ENCODE data around the gene IL17F. TPM values are rescaled to one million over a fixed set of nuclear protein-coding genes. Genes with fewer than 3 reads are reported as not detected.
A peak's percentile ranks its signal among the peaks of the same experiment; 100 is the strongest.
"Not testable (repeated sequence)": the region's sequence is repeated elsewhere in the genome, so short reads cannot be mapped to it uniquely, and the experiment has no call there.

The IL17F gene
- total RNA-seq, 1 donor from 2014 or later: 0.20 TPM

DNA sequence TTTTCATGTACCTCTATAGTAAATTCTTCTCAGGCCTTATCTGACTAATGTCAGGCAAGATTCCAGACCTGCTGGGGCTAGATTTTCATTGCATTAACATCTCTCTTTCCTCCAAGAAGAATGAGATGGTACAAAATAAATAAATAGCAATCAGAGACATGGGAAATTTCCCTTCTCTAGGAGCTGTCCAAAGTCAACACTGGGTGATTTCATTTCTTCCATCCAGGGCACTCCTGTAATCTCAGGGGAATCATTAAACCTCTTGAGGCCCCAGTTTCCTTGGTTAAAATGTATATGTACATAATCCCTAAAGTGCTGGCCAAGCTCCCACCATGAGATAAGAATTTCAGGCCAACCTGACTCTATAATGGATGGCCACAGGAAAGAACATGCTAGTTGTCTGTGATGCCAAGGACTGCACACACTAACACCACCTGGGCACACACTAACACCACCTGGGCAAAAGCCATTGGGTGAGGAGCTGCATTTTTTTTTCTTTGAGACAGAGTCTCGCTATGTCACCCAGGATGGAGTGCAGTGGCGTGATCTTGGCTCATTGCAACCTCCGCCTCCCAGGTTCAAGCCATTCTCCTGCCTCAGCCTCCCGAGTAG lies 912 bp downstream of the IL17F start:
- no peak for ATAC-seq

DNA sequence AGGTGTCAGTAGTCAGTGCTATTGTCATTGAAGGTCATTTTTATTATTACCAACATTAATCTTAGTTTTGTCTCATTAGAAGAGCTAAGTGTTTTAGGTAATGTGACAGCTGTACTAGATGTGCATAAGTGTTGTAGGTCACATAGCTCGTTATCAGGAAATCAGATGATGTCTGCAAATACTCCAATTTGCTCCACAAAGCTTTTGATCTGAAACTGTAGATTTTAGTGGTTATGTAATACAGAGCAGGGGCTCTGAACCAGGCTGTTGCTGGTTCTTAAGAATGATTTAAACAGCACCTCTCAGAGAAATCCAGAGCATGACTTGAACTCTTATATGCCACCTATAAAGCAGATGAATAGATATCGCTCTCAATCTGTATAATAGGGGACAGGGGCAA lies 2.5 kb downstream of the IL17F start:
- no peak for ATAC-seq

DNA sequence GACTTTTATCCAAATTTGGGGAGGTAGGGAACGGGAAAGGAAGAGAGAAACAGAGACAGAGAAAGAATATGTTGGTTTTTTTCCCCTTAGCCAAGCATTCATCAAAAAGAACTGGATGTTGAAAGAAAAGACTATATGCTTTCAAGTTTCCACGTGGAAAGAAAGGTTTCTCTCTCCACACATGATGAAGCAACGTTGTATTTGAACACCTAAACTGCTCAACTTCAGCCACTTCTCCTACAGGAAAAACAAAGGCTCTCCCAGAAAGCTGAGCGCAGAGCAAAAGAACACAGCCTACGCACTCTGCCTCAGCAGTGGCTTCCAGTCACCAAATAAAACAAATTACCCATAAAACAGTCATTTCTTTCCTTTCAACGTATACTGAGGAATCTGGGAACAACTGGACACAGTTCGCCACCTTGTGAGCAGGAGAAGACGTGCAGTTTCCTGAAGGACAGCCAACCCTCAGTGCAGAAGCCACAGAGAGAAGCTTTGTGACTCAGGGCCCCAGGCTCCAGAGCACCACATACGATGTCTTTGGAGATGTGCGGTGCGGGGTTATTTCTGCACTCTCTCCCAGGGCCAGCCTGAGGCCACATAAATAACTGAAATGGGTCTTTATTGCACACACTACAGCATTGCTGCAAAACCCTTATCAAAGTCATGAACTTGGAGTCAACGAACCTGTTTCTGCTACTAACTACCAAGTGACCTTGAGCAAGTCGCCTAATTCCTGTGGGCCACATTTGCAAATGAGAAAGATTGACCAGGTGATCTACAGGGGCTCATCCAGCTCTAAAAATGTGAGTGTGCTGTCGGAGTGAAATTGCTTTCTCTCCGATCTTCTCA lies 10.1 kb downstream of the IL17F start:
- peak; percentile 53 for ATAC-seq

DNA sequence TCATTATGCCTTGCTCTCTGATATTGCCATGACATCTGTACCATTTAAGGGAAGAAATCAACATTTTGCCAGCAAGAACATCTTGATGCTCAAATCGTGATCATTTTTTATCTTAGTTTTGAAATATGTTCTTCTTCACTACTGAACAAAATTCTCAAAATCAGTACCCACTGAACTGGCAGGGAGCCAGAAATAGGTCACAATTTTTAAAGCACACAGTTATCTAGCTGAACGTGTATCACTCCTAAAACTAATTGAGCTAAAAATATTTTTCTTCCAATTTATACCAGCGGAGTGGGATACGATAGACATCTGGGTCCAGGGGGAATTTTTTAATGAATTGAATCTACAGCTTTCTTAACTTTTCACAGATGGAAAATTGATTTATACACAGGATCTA lies 11.3 kb downstream of the IL17F start:
- ATAC-seq: no peak

DNA sequence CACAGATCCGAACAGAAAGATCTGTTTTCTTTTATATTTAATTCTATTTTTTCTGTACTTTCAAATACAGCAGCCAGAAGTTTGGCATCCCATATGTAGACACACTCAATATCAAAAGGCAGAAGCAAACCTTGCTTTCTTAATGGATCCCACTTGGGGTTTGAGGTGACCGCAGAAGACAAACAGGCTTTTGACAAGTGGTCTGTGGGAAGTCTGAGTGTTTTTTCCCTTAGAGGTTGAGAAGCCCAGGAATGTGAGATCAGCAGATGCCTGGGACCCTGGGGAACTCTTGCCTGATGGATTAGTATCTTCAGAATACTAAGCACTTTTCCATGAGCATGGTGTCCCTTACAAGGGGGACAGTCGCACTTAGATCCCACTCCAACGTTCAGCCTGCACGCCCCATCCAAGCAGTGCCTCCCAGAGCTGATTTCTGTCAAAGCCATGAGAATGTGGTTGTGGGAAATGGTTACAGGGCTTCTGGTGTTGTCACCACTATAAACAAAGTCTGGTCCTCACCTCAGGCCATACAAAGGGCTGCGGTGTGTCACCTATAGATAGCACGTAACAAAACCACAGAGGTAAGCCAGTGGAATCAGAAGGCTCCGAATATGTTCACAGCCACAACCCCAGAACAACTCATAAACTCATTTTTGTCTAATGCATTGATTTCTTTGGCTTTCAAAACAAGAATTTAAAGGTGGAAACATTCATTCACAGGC lies 12.7 kb downstream of the IL17F start:
- no peak for ATAC-seq

DNA sequence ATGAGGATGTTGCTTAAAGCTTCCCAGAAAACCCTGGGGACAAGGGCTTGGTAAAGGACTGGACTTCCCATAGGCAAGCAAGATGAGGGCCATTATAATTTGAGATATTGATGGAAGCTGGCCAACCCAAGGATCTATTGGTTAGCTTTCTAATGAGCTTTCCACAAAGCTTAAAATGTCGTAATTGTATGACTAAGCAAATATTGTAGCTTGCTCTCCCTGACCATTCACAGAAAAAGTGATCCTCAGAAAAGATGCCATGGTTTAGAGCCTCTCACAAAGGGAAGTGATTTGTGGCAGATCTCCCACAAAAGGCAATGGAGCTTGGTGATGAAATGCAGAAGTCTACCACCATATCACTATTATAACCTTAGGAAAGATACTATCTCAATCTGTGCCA lies 13.6 kb downstream of the IL17F start:
- no peak for ATAC-seq

DNA sequence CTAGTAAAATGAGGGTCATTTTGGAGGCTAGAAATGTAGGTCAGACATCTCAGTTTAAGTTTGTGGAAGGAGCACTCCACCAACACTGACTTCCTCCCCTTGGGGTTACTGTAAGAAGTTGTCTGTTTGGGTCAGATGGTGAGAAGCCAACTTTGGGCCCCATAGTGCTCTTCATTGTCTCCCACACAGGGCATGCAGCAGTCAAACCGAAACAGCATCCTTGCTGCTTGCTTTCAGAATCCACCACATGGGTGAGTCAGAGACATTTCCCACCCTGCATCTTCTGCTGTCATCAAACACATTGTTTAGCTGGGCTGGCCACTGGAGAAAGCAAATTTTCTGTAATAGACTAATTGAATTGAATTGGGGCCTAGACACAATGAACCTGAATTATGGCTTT lies 16.8 kb downstream of the IL17F start:
- peak; percentile 20 for ATAC-seq

DNA sequence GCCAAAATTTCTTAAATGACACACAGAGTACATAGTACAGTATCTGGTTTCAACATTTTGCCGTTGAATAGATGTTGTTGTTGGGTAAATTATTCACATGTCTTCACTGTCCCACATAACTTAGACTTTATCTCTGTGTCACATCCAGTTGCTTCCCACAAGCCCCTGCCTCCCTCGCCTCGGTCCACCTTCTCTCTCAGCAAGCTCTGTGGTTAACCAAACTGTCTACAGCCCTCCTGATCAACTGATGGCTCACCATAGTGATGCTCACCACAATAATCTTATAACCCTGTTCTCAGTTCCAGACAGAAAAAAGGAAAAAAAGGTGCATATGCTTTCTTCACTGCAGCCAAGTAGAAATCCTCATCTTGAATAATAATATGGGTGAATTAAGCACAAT lies 23.0 kb downstream of the IL17F start:
- no peak for ATAC-seq

DNA sequence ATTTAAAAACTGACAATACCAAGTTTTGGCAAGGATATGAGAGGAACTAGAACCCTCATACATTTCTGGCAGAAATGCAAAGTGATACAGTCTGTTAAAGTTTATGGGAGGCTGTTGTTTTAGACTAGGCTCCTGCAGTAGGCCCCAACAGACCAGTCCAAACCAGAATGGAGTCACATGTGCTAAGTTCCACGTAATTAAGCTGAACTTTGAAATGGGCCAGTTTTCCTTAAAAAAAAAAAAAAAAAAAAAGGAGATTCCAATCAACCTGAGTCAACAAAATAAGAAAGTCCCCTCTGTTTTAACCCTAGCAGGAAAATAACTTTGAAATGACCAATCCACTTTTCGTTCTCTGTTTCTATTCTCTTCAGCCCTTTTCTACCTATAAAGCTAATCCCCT lies 26.5 kb downstream of the IL17F start:
- ATAC-seq: no peak

DNA sequence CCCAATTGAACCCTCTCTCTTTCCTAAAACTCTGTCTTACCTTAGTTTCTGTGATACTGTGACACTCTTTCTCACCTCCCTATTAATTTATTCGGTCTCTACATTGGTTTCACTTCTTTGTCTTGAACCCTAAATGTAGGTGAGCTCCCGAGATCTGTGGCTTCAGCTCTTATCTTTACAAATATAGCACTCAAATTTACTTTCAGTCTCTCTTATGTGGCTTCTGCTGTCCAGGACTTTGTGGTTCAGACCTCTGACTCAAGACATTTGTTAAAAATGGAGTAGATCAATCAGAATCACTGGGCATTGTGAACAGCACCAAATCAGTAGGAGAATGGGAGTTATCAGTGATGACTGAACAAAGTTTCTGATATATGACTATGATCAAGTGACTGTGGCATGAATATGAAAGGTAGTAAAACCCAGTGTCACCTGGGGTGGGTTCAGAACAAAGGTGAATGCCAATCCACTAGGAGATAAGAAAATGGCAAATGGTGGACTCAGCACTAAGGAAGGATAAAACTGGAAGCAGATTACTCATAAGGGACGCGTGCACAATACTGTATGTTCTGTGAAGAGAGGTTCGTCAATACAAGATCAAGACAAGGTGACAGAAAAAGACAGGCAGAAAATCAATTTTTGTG lies 27.2 kb downstream of the IL17F start:
- ATAC-seq: no peak

DNA sequence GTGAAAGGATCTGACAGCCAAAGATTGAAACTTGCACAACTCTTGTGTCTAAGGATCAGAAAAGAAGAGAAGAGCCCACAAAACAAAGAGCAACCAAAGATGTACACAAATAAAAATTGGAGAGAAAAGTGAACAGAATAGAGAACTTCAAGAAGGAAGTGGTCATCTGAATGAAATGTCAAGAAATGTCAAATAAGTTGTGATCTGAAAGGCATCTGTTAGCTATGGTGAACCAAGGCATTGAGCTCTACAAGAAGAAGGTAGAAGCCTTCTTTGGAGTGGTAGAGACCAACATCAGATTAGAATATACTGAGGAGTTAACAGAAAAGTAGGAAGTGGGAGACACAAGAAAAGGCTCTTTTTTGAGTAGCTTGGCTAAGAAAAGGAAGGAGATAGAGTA lies 28.5 kb downstream of the IL17F start:
- no peak for ATAC-seq

DNA sequence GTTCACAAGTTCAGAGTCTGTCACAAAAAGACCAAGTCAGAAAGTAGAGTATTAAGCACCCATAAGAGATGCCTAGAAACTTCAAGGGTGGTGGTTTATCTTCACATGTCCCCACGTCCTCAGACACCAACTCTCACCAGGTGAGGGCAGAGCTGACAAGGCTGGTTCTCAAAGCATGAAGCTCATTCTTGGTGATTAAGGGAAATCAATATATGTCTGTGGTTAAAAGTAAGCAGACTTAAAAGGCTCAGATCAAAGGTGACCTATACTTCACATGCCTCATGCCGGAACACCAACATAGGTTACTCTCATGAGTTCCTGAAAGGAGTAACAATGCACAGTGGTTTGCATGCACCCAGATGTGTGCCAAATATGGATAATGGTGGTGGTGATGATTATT lies 31.2 kb downstream of the IL17F start:
- no peak for ATAC-seq

DNA sequence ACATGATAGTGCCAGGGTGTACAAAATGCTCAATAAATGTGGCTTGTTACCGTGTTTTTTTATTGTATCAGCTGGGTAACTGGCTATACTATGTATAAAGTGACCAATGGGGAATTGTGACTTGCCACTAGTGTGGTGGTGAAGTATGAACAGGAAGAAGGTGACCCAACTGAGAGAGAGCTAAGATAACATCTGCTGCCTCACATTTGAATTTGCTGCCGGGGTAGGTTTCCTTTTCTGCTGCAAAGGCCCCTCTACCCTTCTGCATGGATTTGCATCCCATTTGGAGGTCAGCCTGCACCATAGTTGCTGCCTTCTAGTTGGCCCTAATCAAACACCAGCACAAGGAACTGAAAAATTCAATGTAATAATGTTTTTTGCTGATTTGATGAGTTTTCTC lies 34.1 kb downstream of the IL17F start:
- no peak for ATAC-seq

DNA sequence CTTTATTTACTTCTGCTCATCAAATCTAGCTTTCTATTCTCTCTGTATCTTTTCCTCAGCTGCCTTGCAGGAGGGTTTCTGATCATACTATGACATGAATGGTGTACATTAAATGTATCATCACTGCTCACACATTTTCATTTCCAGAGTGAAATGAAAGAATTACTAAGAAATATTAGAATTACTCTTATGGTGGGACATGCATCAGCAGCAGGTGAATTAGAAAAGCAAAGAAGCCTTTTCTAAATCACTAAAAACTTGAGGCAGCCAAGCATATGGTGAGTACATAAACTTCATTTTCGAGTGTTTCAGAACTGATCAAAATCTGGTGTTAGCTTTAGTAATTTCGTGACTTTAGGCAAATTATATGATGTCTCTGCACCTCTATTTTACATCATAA lies 34.5 kb downstream of the IL17F start:
- no peak for ATAC-seq

DNA sequence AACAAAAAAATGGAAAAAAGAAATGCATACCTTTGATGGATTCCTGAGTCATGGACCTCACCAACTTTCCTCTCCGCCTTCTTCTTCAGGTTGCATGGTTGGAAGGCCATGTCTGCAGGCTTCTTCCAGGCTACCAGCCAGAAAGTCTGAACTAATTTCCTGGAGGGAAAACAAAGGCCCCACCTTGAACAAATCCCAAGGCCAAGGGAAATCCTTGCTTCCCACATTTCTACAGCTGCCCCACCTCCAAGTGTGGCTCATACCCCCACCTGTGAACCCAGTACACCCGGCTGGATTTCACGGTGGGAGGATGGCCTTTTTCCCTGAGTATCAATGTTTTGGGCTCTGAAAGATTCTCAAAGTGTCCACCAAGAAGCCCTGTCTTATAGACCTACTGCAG lies 35.7 kb downstream of the IL17F start:
- ATAC-seq: no peak

DNA sequence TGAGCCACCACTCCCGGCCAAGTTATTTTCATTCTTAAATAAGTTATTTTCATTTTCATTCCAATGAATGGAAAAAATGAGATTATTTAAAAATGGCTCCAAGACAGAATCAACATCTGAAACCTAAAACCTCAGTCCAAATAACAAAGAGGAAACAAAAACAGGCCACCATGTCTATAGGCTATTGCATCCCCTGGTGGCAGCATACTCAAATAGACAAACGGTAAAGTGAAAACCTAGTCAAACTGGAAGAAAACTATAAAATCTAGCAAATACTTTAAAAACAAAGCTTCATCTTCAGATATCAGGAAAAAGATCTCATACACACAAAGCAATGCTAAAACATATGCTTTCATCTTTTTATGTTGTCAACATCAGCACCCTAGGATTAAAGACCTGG lies 37.2 kb downstream of the IL17F start:
- no peak for ATAC-seq

DNA sequence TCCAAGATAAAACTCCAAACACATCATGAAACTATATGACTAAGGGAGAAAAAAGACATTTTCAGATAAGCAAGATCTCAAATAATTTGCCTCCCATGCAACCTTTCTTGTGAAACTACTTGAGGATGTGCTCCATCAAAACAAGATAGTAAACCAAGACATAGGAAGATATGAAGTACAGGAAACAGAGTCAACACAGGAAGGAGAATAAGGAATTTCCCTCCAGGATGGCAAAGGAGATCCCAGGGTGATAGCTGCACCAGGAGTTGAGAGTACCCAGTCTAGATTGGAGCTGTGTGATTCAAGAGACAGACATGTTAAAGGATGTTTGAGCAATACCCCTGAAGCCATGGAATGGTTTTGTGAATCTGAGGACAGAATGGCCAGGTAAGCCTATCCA lies 42.8 kb downstream of the IL17F start:
- ATAC-seq: no peak

DNA sequence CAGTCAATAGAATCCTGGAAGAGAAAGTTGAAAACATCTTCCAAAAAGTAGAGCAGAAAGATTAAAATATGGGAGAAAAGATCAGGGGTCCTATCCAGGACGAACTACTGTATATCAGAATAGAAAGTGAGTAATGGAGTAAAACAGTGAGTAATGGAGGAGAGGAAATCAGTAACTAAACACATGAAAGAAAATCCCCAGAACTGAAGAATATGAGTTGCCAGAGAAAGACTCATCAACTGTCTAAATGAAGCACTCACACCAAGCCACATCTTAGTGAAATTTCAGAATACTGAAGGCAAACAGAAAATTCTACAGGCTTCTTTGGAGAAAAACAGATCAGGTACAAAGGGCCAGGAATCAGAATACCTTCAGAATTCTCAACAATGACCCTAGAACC lies 43.3 kb downstream of the IL17F start:
- ATAC-seq: no peak

DNA sequence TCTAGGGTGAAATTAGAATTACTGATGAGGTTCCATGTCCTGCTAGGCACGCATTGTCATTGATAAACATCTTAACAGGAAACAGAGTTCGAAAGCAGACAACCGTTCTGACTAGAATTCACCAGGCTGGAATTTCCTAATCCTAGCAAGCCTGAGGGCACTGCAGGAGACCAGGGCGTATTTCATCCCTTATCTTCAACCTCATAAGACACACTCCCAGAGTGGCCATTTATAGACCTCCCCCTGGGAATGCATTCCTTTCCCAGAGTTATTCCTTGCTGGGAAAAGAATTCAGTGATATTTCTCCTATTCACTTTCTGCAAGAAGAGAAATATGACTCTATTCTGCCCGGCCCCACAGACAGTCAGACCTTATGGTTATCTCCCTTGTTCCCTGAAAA lies 44.2 kb downstream of the IL17F start:
- not testable (repeated sequence) for ATAC-seq

DNA sequence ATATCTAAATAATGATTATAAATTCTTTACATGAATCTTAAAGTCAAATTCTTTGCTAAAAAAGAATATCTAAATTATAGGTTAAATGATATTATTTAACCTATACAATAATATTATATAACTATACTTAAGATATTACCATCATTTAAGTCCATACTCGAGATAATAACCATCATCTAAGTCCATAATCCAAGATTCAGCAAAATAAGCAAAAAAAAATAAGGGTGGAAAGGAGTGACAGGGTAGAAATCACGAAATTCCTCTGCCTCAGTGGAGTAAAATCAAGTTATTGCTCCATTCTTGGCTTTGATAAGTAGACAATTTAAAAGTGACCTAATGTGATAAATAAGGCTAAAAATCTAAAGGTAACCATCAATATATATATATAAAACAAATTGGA lies 48.4 kb downstream of the IL17F start:
- ATAC-seq: no peak

DNA sequence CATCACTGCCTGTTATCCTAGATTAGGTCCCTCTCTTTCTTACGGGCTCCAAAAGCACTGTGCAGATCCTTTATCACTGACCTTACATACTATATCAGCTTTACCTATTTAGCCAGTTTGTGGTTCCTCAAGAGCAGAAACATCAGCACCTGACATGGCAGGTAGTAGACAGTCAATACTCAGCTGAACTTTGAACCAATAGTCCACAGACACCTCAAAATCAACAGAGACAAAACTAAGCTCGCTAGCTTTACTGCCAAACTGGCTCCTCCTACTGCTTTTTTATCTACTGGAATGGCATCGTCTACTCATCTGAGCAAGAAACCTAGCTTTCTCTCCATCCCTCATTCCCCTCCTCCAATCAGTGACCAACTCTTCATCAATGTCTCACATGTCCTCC lies 52.5 kb downstream of the IL17F start:
- no peak for ATAC-seq

DNA sequence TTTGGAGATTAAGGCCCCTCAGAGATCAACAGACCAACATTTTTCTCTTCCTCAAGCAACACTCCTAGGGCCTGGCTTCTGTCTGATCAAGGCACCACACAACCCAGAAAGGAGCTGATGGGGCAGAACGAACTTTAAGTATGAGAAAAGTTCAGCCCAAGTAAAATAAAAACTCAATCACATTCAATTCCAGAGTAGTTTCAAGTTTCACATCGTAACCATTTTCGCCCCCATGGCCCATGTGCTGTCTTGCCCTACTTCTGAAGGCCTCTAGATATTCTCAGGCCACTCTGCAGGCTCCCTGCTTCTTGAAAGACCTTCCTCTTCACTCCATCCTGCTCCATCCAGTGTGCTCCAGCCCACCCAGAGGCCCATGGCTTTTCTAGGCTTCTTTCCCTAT lies 53.9 kb downstream of the IL17F start:
- no peak for ATAC-seq

DNA sequence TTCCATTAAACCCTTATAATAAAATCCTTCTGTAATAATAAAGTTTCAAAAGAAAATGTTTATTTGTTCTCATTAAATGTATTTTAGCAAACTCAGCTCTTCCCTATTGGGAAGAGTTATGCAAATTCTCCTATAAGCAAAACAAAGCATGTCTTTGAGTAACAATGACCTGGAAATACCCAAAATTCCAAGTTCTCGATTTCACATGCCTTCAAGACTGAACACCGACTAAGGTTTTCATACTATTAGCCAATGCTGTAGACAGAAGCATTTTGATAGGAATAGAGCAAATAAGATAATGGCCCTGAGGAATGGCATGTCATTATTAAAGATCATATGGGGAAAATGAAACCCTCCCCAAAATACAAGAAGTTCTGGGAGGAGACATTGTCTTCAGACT lies 54.3 kb downstream of the IL17F start:
- no peak for ATAC-seq

All from esophagus mucosa (tissue), 1 donor.